ENCODE results near the gene ADRA2A.
A peak's percentile ranks its signal among the peaks of the same experiment; 100 is the strongest.

Gene ADRA2A

GRCh38 chr10:111076682-111077478, at the start of gene ADRA2A:
Gene ADRA2A, plus strand, starts transcription at chr10:111077029. Its CDS starts 968 bp downstream, at chr10:111077997.
- peak; percentile 39 for DNase-seq

- DNase-seq = no peak
Observed at GRCh38 chr10:111030042-111030750, 46.6 kb upstream of the ADRA2A start.

GRCh38 chr10:111034598-111035310, 42.1 kb upstream of the ADRA2A start:
- DNase-seq = no peak

- no peak for DNase-seq
Observed at GRCh38 chr10:111035542-111035941, 41.3 kb upstream of the ADRA2A start.

GRCh38 chr10:111037858-111038257, 39.0 kb upstream of the ADRA2A start:
- DNase-seq = no peak

- no peak for DNase-seq
Observed at GRCh38 chr10:111039522-111039921, 37.3 kb upstream of the ADRA2A start.

GRCh38 chr10:111057006-111057405, 19.8 kb upstream of the ADRA2A start:
- DNase-seq = no peak

GRCh38 chr10:111063471-111063870, 13.4 kb upstream of the ADRA2A start:
- DNase-seq = no peak

GRCh38 chr10:111072232-111072631, 4.6 kb upstream of the ADRA2A start:
- no peak for DNase-seq

- DNase-seq = no peak
Observed at GRCh38 chr10:111075577-111076185, 1.1 kb upstream of the ADRA2A start.

- DNase-seq = no peak
Observed at GRCh38 chr10:111076191-111076681, 593 bp upstream of the ADRA2A start.

- no peak for DNase-seq
Observed at GRCh38 chr10:111077479-111077784, 603 bp downstream of the ADRA2A start.

GRCh38 chr10:111077785-111078504, 1.1 kb downstream of the ADRA2A start:
- DNase-seq = no peak

GRCh38 chr10:111078505-111079185, 1.8 kb downstream of the ADRA2A start:
- DNase-seq = no peak

GRCh38 chr10:111079241-111079760, 2.5 kb downstream of the ADRA2A start:
- DNase-seq = no peak

- DNase-seq = no peak
Observed at GRCh38 chr10:111079781-111080180, 3.0 kb downstream of the ADRA2A start.

- no peak for DNase-seq
Observed at GRCh38 chr10:111080224-111080623, 3.4 kb downstream of the ADRA2A start.

GRCh38 chr10:111081595-111081994, 4.8 kb downstream of the ADRA2A start:
- no peak for DNase-seq

- DNase-seq = no peak
Observed at GRCh38 chr10:111082102-111082975, 5.5 kb downstream of the ADRA2A start.
